HG02763 (cell line): ENCODE measurements around the gene MLLT1.

Experiments used
- ATAC-seq: cut with Tn5 transposase; IDR thresholded peaks from one replicate; pipeline ENCODE4 v1.9.1; 2021; ENCODE audit warnings: mild to moderate bottlenecking, moderate library complexity; ENCODE audit not compliant: unreplicated experiment

Gene MLLT1

DNA sequence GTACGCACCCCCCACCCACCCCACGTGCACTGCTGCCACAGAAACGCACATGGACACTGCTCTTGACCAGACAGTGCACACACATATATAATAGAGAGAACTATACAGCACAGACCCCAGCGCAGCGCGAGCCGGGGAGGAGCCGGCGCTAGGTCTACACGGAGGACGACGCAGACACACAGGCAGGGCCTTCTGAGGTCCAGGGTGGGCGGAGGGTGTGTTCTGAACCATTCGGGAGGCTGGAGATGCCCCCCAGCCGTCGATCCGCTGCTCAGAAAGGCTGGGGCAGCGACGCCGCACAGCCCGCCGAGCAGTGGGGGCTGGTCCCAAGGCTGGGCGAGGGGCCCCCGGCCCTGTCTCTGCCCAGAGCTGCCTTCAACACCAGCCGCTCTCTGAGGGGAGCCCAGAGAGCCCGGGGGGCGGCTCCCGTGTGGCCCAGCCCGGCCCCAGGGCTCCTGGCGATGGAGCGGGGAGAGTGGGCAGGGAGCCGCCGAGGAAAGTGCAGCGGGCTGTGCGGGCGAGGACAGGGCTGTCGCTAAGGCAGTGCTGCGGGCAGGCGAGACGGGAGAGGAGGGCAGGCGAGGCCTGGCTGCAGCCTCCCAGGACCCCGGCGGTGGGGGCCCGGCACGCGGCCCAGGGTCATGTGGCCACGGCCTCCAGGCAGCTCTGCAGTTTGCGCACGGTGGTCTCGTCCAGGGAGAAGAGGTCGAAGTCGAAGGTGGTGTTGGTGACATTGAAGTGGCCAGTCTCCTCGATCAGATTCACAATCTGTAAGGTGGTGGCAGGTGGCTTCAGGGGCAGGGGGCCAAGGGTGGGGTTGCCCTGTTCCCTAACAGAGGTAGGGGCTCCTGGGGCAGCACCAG lies 67.1 kb downstream of the MLLT1 start:
- ATAC-seq: no peak

DNA sequence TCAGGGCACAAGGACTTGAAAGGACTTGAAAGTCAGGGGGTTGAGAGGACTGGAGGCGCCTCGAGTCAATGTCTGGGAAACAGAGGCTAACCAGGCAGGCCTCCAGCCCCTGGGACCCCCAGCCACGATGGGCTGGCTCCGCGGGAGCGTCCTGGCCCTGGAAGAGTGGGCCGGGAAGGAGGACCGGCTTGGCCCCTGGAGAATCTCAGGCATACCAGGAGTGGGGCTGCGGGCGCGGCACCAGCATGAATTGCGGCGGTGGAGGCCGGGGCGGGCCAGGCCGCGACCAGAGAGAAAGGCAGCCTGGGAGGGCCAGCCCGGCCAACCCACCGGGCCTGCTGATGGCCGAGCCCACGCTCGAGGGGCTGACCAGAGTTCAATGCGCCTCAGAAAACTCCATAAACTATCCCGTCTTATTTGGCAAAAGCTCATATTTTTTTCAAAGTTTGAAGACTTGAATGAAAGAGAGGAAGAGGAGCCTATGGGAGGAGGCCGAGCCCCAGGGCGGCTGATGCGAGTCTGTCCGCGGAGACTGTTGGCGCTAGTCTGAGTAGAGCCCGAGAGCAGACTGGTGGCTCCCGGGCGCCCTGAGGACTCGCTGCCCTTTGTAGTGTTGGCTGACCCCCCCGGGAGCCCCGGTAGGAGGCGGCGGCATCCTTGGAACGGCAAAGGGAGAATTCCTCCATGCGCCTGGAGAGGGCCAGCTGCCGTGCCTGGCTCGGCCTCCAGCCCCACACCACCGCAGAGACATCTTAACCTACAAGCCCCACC lies 68.0 kb downstream of the MLLT1 start:
- no peak for ATAC-seq

DNA sequence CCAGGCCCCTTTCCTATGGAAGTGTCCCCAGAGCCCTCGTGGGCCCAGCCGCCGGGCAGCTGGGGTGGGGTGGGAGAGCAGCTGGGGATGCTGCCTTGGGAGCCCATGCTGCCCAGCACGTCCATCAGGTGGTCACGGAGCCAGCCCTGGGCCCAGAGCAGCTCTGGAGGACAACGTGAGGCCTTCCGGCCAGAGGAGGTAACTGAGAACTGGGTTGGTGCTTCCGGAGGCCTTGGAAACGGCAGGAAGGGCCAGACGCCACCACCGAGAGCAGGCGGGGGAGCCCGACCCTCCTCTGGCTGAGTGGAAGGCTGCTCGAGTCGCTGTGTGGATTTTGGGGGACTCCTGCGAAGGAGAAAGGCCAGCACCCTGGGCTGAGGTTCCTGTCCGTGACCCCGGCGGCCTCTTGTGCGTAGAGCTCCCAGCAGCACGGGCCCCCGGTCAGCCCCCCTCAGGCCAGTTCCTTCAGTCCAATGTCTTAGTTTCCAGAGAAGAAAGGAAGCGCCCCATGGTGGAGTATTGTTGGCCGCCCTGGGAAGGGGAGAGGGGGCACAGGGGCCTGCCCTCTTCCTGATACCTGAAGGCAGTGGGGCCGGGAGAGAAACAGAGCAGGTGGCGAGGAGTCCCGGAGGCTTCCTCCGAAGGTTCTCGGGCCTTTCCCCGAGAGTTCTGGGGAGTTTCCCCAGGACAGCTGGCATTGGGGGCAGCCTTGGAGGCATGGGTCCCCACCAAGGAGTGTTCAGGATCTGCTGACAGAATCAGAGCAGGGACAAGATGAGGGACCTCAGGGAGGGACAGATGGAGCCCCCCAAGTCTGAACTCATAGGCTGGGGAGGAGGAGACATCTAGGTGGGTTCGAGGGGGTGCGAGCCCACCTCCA lies 68.8 kb downstream of the MLLT1 start:
- no peak for ATAC-seq

DNA sequence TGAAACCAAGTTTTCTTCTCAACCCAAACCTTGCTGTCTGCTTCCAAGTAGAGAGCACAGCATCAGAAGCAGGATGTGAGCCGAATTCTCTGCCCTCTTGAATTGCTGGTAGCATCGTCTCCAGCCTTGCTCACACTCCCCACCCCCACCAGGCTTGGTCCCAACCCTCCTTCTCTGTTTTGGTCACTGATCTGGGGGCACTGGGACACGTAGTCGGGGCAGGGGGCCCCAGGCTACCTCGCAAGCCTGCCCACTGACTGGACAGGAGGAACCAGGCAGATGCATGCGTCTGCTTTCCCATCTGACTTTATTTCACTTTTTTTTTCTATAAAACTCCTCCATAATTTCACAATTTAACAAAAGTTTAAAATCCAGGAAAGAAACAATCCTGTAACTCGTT lies 69.7 kb downstream of the MLLT1 start:
- ATAC-seq: no peak

DNA sequence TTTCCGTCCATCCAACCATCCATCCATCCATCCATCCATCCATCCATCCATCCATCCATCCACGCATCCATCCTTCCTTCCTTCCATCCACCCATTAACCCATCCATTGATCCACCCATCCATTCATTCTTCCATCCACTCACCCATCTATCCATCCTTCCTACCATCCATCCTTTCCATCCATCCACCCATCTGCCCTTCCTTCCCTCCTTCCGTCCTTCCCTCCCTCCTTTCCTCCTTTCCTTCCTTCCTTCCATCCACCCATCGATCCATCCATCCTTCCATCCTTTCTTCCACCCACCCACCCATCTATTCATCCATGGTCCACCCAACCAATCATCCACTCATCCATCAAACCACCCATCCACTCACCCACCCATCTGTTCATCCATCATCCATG lies 70.1 kb downstream of the MLLT1 start:
- ATAC-seq: no peak

DNA sequence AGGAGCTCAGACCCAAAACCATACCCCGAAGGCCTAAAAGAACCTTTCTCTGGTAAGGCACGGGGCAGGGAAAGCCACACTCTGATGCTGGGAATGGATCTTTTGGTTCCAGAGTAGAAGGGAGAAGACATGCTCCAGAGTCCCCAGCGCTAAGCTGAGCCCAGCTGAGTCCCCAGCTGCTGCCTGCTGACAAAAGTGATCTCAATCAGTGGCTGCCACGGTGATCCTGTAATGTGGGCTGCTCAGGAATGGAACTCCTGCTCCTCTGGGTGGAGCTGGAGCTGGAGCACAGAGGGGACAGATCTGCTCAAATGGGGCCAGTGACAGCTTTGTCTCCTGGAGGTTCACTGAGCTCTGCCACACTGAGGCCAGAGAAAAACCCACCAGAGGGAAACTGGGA lies 70.5 kb downstream of the MLLT1 start:
- no peak for ATAC-seq

DNA sequence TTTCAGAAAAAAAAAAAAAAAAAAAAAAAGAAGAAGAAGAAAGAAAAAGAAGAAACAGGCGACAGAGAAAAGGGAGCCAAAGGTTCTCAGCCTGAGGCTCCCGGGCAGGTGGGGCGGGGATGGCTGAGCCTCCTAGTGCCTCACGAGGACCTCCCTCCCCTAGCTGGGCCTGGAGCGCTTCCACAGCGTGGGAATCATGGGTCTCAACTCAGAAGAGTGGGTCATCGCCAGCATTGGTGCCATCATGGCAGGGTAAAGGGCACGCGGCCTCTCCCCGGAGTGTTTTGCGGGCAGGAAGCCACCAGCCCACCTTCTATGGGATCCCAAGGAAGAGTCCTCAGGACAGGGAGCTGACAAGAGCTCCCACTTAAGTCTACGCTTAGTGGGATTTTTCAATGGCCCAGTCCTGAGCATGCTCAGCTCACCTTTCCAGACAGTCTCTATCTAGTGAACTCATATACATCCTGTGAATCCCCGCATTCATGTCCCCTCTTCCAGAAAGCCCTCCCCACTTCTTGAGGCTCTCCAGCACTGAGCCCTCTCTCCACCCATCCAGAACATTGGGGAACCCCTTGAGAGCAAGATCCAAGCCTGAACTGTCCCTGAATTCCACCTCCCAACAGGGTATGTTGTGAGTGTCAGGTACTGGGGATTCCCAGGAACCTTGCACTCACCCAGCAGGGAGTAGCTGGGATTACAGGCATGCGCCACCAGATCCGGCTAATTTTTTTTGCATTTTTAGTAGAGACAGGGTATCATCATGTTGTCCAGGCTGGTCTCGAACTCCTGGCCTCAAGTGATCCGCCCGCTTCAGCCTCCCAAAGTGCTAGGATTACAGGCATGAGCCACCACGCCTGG lies 74.7 kb downstream of the MLLT1 start:
- ATAC-seq: no peak

DNA sequence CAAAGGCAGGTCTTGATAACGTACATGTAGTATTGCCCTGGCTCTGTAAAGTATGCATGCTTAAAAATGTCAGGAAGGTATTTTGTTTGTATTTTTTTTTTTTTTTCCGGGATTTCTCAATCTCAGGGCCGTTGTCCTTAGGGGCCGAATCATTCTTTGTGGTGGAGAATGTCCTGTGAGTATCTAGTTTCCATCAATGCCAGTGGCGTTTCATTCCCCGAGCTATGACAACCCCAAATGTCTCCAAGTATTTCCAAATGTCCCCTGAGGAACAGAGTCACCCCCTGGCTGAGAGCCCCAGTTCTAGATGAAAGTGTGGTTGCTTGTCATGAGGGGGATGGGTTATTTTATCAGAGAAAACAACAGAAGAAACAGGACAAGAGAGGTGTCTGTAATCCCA lies 75.6 kb downstream of the MLLT1 start:
- ATAC-seq: no peak

DNA sequence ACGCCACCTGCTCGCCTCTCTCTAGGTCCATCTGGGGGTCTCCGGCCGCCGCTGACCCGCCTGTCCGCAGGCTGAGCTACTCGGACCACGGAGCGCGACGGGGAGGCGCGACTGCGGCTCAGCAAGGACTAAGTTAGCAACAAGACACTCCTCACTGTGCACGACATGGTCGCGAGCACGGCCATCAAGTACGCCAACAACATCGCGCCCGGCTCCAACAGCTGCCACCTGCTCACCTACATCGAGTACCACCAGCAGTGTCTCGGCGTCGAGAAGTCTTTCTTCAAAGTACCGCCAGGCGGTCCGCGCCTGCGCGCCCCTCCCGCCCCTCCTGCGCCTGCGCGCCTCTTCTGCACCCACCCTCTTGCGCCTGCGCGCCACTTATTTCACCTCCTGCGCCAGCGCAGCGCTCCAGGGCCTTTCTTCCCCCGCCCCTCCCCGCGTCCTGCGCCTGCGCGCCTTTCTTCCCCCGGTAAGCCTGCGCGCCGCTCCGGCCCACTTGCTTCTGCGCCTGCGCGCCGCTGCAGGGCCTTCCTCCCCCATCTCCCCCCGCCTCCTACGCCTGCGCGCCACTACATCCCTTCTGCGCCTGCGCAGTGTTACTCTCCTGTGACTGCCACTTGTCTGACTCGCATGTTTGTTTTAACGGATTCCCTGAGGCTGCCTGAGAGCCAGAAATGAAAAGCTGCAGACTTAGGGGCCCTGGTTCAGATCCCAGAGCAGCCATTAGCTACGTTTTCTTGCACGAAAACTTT lies 80.4 kb downstream of the MLLT1 start:
- ATAC-seq: peak; percentile 71

DNA sequence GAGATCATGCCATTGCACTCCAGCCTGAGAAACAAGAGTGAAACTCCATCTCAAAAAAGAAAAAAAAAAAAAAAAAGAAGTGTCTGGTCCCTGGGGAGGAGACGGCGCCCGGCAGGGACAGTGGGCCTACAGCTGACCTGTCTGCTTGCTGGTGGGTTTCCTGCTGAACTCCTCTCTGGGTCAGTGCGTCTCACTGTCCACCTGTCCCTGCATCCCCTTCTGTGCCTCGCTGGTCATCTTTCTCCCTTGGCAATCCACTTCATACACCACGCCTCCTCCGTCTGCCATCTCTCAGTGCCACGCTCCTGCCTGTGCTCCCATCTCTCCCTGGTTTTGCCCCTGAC lies 80.9 kb downstream of the MLLT1 start:
- ATAC-seq: peak; percentile 16

DNA sequence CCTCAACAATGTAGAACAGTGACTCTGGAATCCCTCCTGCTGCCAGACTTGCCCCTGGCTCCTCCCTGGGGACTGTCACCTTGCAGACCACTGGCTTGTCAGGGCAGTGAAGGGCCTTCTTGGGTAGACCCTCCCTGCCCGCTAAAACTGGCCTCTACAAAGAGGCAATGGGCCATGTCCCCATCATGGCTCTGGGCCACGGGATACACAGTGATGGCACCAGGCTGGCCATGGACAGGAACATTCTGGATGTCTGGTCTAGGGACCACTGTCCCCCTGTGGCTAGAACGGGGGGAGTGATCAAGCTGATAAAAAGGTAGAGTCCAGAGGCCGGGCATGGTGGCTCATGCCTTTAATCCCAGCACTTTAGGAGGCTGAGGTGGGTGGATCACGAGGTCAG lies 83.4 kb downstream of the MLLT1 start:
- no peak for ATAC-seq

DNA sequence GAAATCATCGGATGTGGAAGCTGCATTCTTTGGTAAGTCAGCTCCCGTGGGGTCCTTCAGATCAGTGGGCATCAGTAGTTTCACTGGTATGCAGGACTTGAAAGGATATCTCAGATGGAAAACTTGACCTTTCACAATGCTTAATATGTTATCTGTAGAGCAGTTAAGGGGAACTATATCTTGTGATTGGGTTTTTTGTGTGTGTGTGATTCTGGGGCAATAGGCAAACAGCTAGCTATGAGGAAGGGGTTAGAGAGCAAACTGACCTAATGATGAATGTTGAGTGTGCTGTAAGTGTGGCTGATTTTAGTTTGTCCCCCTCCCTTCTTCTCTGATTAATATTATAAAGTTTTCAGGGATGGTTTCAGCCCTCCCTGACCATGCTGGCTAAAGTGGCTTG lies 91.0 kb downstream of the MLLT1 start:
- no peak for ATAC-seq

DNA sequence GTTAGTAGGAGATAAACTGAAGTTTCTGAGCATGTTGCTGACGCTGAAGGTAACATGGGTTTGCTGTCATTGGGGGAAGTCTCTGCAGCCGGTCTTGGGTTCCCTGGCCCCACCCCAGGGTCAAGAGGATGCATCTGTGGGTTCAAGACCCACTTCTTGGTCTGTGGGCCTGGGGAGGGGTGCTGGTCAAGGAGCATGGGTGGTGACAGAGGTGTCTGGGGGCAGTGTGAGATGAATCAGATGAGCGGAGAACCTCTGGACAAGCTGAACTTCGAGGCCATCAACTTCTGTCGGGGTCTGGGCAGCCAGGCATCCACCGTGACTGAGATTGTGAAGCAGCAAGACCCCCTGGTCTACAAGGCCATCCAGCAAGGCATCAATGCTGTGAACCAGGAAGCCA lies 92.4 kb downstream of the MLLT1 start:
- no peak for ATAC-seq

DNA sequence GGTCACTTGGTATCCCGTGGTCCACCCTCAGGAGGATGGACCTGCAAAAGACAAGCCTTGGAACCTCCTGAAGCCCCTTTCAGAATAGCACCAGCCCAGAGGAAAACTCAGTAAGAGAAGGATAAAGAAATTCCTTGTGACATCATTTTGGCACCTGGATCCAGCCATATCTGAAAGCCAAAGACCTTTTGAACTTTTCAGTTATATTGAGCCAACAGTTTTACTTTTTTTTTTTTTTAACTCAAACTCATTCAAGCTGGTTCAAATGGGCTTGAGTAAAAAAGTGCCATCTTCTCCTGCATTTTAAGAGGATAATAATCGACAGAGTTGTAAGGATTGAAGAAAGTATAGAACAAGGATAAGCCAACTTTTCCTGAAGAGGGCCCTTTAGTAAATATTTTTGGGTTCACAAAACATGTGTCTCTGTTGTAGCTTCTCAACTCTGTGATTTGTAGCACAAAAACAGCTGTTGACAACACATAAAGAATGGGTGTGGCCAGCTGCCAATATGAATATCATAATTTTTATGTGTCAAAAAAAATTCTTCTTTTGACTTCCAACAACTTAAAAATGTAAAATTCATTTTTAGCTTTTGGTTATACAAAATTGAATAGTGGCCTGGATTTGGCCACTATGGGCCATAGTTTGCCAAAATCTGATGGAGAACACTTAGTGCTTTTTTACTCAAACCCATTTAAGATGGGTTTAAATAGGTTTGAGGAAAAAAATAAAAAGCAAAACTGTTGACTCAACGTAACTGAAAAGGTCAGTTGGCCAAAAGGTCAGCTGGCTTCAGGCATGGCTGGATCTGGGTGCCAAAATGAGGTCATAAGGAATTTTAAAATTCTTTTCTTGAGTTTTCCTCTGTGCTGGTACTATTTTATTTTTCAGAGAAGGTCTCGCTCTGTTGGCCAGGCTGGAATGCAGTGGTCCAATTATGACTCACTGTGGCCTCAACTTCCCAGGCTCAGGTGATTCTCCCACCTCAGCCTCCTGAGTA lies 93.6 kb downstream of the MLLT1 start:
- no peak for ATAC-seq

DNA sequence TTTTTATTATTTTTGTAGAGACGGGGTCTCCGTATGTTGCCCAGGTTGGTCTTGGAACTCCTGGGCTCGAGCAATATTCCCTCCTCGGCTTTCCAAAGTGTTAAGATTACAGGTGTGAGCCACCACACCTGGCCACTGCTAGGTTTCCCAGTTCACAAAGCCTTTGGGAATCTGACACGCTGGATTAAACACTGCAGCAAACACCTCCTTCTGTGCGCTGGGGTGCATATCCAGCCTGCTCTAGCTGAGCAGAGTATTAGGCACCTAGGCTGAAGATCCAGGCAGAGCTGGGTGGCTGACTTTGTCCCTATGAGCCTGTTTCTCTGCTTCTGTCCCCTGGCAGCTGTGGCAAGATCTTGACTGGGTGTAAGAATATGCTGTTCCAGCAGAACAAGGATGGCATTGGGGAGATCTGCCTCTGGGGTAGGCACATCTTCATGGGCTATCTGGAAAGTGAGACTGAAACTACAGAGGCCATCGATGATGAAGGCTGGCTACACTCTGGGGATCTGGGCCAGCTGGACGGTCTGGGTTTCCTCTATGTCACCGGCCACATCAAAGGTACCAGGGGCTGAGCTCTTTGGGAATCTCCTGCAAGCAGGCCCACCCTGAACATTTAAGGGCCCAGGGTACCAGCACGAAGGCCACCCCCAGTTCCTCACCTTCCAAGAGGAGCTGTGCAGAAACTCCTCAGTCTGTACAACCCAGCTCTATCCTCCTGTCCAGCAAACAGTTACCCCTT lies 94.5 kb downstream of the MLLT1 start:
- ATAC-seq: no peak

DNA sequence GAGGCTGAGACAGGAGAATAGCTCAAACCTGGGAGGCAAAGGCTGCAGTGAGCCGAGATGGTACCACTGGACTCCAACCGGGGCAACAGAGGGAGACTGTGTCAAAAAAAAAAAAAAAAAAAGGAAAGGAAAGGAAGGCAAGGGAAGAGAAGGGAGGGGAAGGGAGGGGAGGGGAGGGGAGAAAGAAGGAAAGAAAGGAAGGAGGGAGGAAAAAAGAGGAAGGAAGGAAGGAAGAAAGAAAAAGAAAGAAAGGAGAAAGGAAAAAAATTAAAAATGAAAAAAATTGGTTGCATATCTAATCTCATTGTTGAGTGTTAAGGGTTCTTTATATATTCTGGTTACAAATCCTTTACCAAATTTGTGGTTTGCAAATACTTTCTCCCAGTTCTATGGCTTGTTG lies 98.7 kb downstream of the MLLT1 start:
- ATAC-seq: no peak

DNA sequence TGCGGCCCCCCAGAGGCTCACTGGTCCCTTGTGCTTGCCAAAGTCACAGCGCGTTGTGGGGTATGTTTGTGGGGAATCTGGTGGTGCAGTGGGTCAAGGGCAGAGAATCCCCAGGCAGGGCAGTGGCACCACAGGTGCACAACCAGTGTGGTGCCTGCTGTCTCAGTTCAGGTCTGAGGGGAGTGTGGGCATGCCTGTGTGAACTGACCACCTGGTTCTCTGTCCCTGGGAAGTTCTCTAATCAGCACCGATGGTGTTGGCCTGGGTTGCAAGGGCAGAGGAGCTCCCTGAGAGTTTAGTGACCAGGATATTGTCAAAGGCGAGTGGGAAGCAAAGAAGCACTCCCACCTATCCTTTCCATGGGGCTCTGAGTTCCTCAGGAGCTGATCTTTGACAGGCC lies 106.6 kb downstream of the MLLT1 start:
- no peak for ATAC-seq
